ENCODE measurements around the gene KCNG2.
A peak's percentile ranks its signal among the peaks of the same experiment; 100 is the strongest.

KCNG2 gene

GRCh38 chr18:79942211-79942610 lies 144.5 kb downstream of the KCNG2 start:
- no peak overlapping the region for H3K4me3 ChIP-seq (ENCODE audit: low read length in 2 of 2)
- H3K27me3 ChIP-seq (ENCODE audit: control insufficient read depth in 2 of 2, insufficient read depth in 2 of 2, low read length in 2 of 2), result no peaks in the 10 kb centered on the region
- H3K27ac ChIP-seq (ENCODE audit: low read depth in 2 of 2, low read length in 2 of 2), result peak overlapping the region in 1 of 2 donors; percentile 77
- peaks cover 26 to 55% of the 10 kb centered on the region in 2 donors for H3K4me1 ChIP-seq (ENCODE audit: control insufficient read depth in 2 of 2, insufficient read depth in 2 of 2, low read length in 2 of 2)
- no peaks in the 10 kb centered on the region for H3K9me3 ChIP-seq (ENCODE audit: control insufficient read depth in 2 of 2, low read length in 2 of 2)
- peak overlapping the region in 1 of 2 donors; percentile 39 for H3K9ac ChIP-seq (ENCODE audit: low read depth in 1 of 2, low read length in 2 of 2)
- peaks cover 21 to 39% of the 10 kb centered on the region in 2 donors for H3K36me3 ChIP-seq (ENCODE audit: control insufficient read depth in 2 of 2, insufficient read depth in 2 of 2, low read length in 2 of 2)

GRCh38 chr18:79942786-79943607 lies 145.3 kb downstream of the KCNG2 start:
- Histone ChIP-seq H3K27me3 (ENCODE audit: control insufficient read depth in 2 of 2, insufficient read depth in 2 of 2, low read length in 2 of 2) (no peaks in the 10 kb centered on the region), H3K4me3 (ENCODE audit: low read length in 2 of 2) (peak overlapping the region; percentile 17 to 26), H3K27ac (ENCODE audit: low read depth in 2 of 2, low read length in 2 of 2) (peak overlapping the region; percentile 76 to 77), H3K36me3 (ENCODE audit: control insufficient read depth in 2 of 2, insufficient read depth in 2 of 2, low read length in 2 of 2) (peaks cover 21 to 33% of the 10 kb centered on the region in 2 donors), H3K9ac (ENCODE audit: low read depth in 1 of 2, low read length in 2 of 2) (peak overlapping the region; percentile 14 to 68), H3K4me1 (ENCODE audit: control insufficient read depth in 2 of 2, insufficient read depth in 2 of 2, low read length in 2 of 2) (peaks cover 26 to 55% of the 10 kb centered on the region in 2 donors), H3K9me3 (ENCODE audit: control insufficient read depth in 2 of 2, low read length in 2 of 2) (no peaks in the 10 kb centered on the region)

GRCh38 chr18:79943608-79944125 lies 145.9 kb downstream of the KCNG2 start:
- H3K36me3 ChIP-seq (ENCODE audit: control insufficient read depth in 2 of 2, insufficient read depth in 2 of 2, low read length in 2 of 2), result peaks cover 22 to 33% of the 10 kb centered on the region in 2 donors
- H3K9me3 ChIP-seq (ENCODE audit: control insufficient read depth in 2 of 2, low read length in 2 of 2), result no peaks in the 10 kb centered on the region
- H3K27ac ChIP-seq (ENCODE audit: low read depth in 2 of 2, low read length in 2 of 2), result peak overlapping the region; percentile 76 to 77
- peak overlapping the region; percentile 17 to 26 for H3K4me3 ChIP-seq (ENCODE audit: low read length in 2 of 2)
- peaks cover 26 to 56% of the 10 kb centered on the region in 2 donors for H3K4me1 ChIP-seq (ENCODE audit: control insufficient read depth in 2 of 2, insufficient read depth in 2 of 2, low read length in 2 of 2)
- peak overlapping the region in 1 of 2 donors; percentile 68 for H3K9ac ChIP-seq (ENCODE audit: low read depth in 1 of 2, low read length in 2 of 2)
- H3K27me3 ChIP-seq (ENCODE audit: control insufficient read depth in 2 of 2, insufficient read depth in 2 of 2, low read length in 2 of 2), result no peaks in the 10 kb centered on the region

- H3K27ac ChIP-seq (ENCODE audit: low read depth in 2 of 2, low read length in 2 of 2), result peak overlapping the region; percentile 76 to 77
- H3K27me3 ChIP-seq (ENCODE audit: control insufficient read depth in 2 of 2, insufficient read depth in 2 of 2, low read length in 2 of 2), result no peaks in the 10 kb centered on the region
- no peaks in the 10 kb centered on the region for H3K9me3 ChIP-seq (ENCODE audit: control insufficient read depth in 2 of 2, low read length in 2 of 2)
- no peak overlapping the region for H3K4me3 ChIP-seq (ENCODE audit: low read length in 2 of 2)
- peaks cover 28 to 62% of the 10 kb centered on the region in 2 donors for H3K4me1 ChIP-seq (ENCODE audit: control insufficient read depth in 2 of 2, insufficient read depth in 2 of 2, low read length in 2 of 2)
- peak overlapping the region; percentile 6 to 68 for H3K9ac ChIP-seq (ENCODE audit: low read depth in 1 of 2, low read length in 2 of 2)
- H3K36me3 ChIP-seq (ENCODE audit: control insufficient read depth in 2 of 2, insufficient read depth in 2 of 2, low read length in 2 of 2), result peaks cover 27 to 33% of the 10 kb centered on the region in 2 donors
These were observed 146.5 kb downstream of the KCNG2 start for GRCh38 chr18:79944126-79944731.

GRCh38 chr18:79944746-79945117 lies 147.0 kb downstream of the KCNG2 start:
- Histone ChIP-seq H3K9me3 (ENCODE audit: control insufficient read depth in 2 of 2, low read length in 2 of 2) (no peaks in the 10 kb centered on the region), H3K4me1 (ENCODE audit: control insufficient read depth in 2 of 2, insufficient read depth in 2 of 2, low read length in 2 of 2) (peaks cover 32 to 62% of the 10 kb centered on the region in 2 donors), H3K4me3 (ENCODE audit: low read length in 2 of 2) (no peak overlapping the region), H3K9ac (ENCODE audit: low read depth in 1 of 2, low read length in 2 of 2) (peak overlapping the region; percentile 6 to 11), H3K27me3 (ENCODE audit: control insufficient read depth in 2 of 2, insufficient read depth in 2 of 2, low read length in 2 of 2) (no peaks in the 10 kb centered on the region), H3K36me3 (ENCODE audit: control insufficient read depth in 2 of 2, insufficient read depth in 2 of 2, low read length in 2 of 2) (peaks cover 28 to 30% of the 10 kb centered on the region in 2 donors), H3K27ac (ENCODE audit: low read depth in 2 of 2, low read length in 2 of 2) (no peak overlapping the region)

- peak overlapping the region in 1 of 2 donors; percentile 7 for H3K9ac ChIP-seq (ENCODE audit: low read depth in 1 of 2, low read length in 2 of 2)
- no peaks in the 10 kb centered on the region for H3K27me3 ChIP-seq (ENCODE audit: control insufficient read depth in 2 of 2, insufficient read depth in 2 of 2, low read length in 2 of 2)
- no peak overlapping the region for H3K27ac ChIP-seq (ENCODE audit: low read depth in 2 of 2, low read length in 2 of 2)
- H3K36me3 ChIP-seq (ENCODE audit: control insufficient read depth in 2 of 2, insufficient read depth in 2 of 2, low read length in 2 of 2), result peaks cover 27 to 28% of the 10 kb centered on the region in 2 donors
- no peak overlapping the region for H3K4me3 ChIP-seq (ENCODE audit: low read length in 2 of 2)
- H3K9me3 ChIP-seq (ENCODE audit: control insufficient read depth in 2 of 2, low read length in 2 of 2), result no peaks in the 10 kb centered on the region
- H3K4me1 ChIP-seq (ENCODE audit: control insufficient read depth in 2 of 2, insufficient read depth in 2 of 2, low read length in 2 of 2), result peaks cover 38 to 66% of the 10 kb centered on the region in 2 donors
These were observed 147.6 kb downstream of the KCNG2 start for GRCh38 chr18:79945118-79946042.

- H3K36me3 ChIP-seq (ENCODE audit: control insufficient read depth in 2 of 2, insufficient read depth in 2 of 2, low read length in 2 of 2), result peaks cover 11 to 13% of the 10 kb centered on the region in 2 donors
- no peak overlapping the region for H3K4me3 ChIP-seq (ENCODE audit: low read length in 2 of 2)
- peaks cover 41 to 63% of the 10 kb centered on the region in 2 donors for H3K4me1 ChIP-seq (ENCODE audit: control insufficient read depth in 2 of 2, insufficient read depth in 2 of 2, low read length in 2 of 2)
- no peak overlapping the region for H3K9ac ChIP-seq (ENCODE audit: low read depth in 1 of 2, low read length in 2 of 2)
- no peaks in the 10 kb centered on the region for H3K27me3 ChIP-seq (ENCODE audit: control insufficient read depth in 2 of 2, insufficient read depth in 2 of 2, low read length in 2 of 2)
- H3K27ac ChIP-seq (ENCODE audit: low read depth in 2 of 2, low read length in 2 of 2), result no peak overlapping the region
- no peaks in the 10 kb centered on the region for H3K9me3 ChIP-seq (ENCODE audit: control insufficient read depth in 2 of 2, low read length in 2 of 2)
These were observed 149.5 kb downstream of the KCNG2 start for GRCh38 chr18:79947054-79947755.

- H3K27me3 ChIP-seq (ENCODE audit: control insufficient read depth in 2 of 2, insufficient read depth in 2 of 2, low read length in 2 of 2), result no peaks in the 10 kb centered on the region
- no peaks in the 10 kb centered on the region for H3K9me3 ChIP-seq (ENCODE audit: control insufficient read depth in 2 of 2, low read length in 2 of 2)
- peaks cover 36 to 62% of the 10 kb centered on the region in 2 donors for H3K4me1 ChIP-seq (ENCODE audit: control insufficient read depth in 2 of 2, insufficient read depth in 2 of 2, low read length in 2 of 2)
- H3K27ac ChIP-seq (ENCODE audit: low read depth in 2 of 2, low read length in 2 of 2), result peak overlapping the region in 1 of 2 donors; percentile 31
- peaks cover 6 to 7% of the 10 kb centered on the region in 2 donors for H3K36me3 ChIP-seq (ENCODE audit: control insufficient read depth in 2 of 2, insufficient read depth in 2 of 2, low read length in 2 of 2)
- H3K9ac ChIP-seq (ENCODE audit: low read depth in 1 of 2, low read length in 2 of 2), result no peak overlapping the region
- H3K4me3 ChIP-seq (ENCODE audit: low read length in 2 of 2), result no peak overlapping the region
These were observed 150.3 kb downstream of the KCNG2 start for GRCh38 chr18:79947881-79948610.

Data from mucosa of rectum (tissue), 2 donors.